Measurements from ENCODE around the gene HYCC2. TPM values are rescaled to one million over a fixed set of nuclear protein-coding genes. Genes with fewer than 3 reads are reported as not detected.
"Not testable (repeated sequence)": the region's sequence is repeated elsewhere in the genome, so short reads cannot be mapped to it uniquely, and the experiment has no call there.

Gene HYCC2
- total RNA-seq, 2 experiments from 2014 or later, result 27.3 to 27.8 TPM

DNA sequence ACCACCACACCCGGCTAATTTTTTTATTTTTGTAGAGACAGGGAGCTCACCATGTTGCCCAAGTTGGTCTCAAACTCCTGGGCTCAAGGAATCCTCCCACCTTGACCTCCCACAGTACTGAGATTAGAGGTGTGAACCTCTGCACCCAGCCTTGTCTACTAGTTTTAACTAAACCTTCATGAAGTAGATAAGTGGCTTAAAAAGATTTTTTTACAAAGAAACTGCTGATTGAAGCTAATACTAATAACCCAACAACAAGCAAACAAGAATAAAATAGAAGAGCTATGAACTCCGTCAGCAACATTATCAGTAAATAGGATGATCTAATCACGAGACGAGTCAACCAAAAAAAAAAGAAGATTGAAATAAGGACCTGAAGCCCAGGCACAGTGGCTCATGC lies 19.1 kb upstream of the HYCC2 start:
- CTCF ChIA-PET, result no interaction called here

DNA sequence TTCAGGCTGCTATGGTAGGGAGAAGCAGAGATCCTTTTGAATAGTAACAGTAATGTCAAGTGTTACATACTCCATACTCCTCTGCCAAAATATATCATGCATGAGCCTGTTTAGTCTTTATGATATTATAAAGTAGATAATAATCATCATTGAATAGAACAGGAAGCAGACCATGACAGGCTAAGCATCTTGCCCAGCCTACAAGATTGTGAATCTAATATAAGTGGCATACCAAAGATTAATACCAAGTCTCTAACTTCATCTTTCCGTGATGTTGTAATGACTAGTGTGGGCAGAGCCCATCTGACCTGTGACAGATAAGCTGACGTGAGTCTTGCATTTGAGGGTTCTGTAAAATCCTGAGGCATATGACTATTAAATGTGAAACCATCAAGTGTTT lies 13.4 kb upstream of the HYCC2 start:
- ChIA-PET CTCF (interaction anchor here (1.0 kb wide), 1 partner anchor 13 kb away, joined by 3 read pairs; the partner anchor contains the start of gene NDUFB3), POLR2A (no interaction called here)

More for the DNA sequence above, 19.1 kb upstream of the HYCC2 start:
- POLR2A ChIA-PET, result no interaction called here

DNA sequence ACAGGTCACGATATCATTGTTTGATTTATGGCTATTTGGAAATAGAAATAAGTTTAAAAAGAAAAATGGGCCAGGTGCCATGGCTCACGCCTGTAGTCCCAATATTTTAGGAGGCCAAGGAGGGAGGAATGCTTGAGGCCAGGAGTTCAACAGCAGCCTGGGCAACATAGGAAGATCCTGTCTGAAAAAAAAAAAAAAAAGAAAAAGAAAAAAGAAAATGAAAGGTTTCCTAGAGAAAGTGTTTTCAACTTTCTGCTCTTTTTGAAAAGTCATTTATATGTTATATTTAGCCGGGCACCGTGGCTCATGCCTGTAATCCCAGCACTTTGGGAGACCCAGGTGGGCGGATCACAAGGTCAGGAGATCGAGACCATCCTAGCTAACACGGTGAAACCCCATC lies 3.5 kb upstream of the HYCC2 start:
- CTCF ChIA-PET, result interaction anchor here (0.6 to 0.7 kb wide), 2 partner anchors 27 to 40 kb away, joined by 3 read pairs; no protein-coding TSS in a partner anchor

DNA sequence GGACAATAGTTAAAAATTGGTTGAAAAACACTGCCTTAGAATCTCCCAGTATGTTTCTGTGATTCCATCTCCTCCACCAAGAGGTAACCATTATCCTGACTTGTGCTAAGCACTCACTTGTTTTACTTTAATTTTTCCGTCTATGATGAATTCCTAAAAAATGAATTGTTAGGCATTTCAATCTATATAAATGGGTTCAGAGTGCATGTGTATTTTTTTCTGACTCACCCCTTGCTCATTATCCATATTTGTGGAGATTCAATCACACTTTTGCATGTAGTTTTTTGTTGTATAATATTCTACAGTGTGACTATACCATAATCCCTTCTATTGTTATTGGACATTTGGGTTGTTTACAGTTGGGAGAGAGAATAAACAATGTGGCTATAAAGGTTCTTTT lies 1.6 kb upstream of the HYCC2 start:
- ChIA-PET POLR2A (interaction anchor here (0.8 to 1.0 kb wide), 3 partner anchors 44 to 89 kb away, joined by 3 to 5 read pairs (median 3); no protein-coding TSS in a partner anchor), CTCF (no interaction called here)

More for the DNA sequence above, 3.5 kb upstream of the HYCC2 start:
- POLR2A ChIA-PET, result no interaction called here

DNA sequence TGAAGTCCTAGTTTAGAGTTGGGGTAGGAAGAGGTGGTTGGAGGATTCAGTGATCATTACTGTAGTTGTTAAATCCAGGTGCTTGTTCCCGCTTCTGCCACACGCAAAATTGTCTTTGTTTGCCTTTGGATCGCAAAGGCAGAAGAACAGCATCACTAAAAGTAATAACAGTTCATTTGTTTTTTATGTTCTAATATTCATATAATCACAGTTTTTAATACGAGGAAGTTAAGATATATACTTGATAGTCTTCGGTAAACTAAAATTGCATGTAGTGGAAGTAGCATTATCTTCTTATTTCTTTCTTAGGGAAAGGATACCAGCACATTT lies 695 bp upstream of the HYCC2 start:
- ChIA-PET CTCF (interaction anchor here (0.8 kb wide), 1 partner anchor 12 kb away, joined by 3 read pairs; no protein-coding TSS in a partner anchor), POLR2A (interaction anchor here (0.8 to 1.0 kb wide), 3 partner anchors 45 to 89 kb away, joined by 3 to 5 read pairs (median 3); no protein-coding TSS in a partner anchor)

DNA sequence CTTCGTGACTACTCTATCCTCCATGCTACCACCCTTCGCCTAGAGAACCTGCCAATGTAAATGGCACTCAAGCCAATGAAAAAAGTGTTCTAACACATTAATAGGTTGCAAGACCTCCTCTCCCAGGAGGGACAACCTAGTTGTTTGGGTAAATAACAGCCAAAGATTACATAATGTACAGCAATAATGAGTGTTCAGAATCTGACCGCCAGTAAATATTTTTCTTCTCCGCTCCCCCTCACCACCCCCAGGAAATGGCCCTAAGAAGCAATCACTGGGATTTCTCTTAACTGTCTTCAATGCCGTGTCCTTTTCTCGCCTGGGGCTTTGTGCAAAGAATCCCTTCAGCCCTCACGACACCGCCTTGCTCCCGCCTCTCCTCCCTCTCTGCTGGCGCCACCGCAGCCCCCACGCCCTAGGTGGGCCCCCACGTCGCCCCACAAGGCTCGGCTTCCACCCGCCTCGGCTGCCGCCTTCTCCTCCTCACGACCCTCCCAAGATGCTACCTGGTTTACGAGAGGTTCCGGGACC lies 458 bp downstream of the HYCC2 start:
- POLR2A ChIA-PET, result interaction anchor here (0.7 to 1.0 kb wide), 2 partner anchors 47 to 182 kb away, joined by 3 read pairs; partner anchors contain the start of genes NIF3L1 and PPIL3
- CTCF ChIA-PET, result interaction anchor here (0.6 to 2.6 kb wide), 5 partner anchors 46 to 161 kb away, joined by 3 to 10 read pairs (median 4); partner anchors contain the start of genes CASP10 and CFLAR

DNA sequence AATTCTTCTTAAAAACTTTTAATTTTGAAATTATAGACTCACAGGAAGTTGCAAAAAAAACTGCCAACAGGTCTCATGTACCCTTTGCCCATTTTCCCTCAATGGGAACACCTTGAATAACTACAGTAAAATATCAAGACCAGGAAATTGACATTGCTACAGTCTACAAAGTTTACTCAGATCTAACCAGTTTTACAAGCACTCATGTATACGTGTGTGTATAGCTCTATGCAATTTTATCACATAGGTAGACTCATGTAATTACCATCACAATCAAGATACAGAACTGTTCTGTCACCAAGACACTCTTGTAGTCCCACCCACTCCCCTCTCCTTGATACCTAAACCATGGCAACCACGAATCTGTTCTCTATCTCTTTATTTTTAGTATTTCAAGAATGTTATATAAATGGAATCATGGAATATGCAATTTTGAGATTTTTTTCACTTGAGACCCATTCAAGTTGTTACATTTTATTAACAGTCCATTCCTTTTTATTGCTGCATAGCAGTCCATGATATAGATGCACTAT lies 6.6 kb downstream of the HYCC2 start:
- CTCF ChIA-PET, result interaction anchor here (0.7 kb wide), 1 partner anchor 102 kb away, joined by 4 read pairs; no protein-coding TSS in a partner anchor
- POLR2A ChIA-PET, result no interaction called here

DNA sequence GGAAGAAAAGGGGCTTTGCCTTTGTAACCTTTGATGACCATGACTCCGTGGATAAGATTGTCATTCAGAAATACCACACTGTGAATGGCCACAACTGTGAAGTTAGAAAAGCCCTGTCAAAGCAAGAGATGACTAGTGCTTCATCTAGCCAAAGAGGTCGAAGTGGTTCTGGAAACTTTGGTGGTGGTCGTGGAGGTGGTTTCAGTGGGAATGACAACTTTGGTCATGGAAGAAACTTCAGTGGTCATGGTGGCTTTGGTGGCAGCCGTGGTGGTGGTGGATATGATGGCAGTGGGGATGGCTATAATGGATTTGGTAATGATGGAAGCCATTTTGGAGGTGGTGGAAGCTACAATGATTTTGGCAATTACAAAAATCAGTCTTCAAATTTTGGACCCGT lies 8.0 kb downstream of the HYCC2 start:
- CTCF ChIA-PET, result not testable (repeated sequence)

DNA sequence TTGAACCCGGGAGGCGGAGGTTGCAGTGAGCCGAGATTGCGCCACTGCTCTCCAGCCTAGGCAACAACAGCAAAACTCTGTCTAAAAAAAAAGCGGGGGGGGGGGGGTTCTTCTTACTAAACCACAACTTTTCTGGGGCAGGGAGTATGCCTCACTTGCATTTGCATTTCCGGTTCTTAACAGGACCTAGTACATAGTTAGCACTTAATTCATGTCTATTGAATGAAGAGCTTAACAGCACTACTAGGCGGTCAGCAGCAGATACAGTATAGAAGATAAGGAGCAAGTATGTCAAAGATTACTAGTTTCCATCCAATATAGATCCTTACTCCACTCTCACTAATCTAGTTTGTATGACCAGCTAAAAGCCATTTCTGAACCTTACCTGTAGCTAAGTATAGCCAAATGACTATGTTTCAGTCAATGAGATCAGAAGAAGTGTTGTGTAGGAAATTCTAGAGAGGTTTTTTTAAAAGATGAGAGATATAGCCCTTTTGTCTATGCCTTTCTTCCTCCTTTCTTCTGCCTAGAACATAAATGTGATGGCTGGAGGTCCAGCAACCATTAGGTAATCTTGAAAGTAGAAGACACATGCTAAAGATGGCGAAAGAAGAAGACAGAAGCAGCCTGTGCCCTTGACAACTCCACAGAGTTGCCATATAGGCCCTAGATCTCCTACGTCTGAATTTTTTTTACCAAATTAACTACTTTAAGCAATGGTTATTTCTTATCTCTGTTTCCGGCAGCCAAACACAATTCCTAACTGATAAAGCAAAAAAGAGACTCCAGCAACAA lies 11.3 kb downstream of the HYCC2 start:
- ChIA-PET POLR2A (interaction anchor here (0.8 kb wide), 1 partner anchor 10 kb away, joined by 10 read pairs; no protein-coding TSS in a partner anchor), CTCF (interaction anchor here (0.6 kb wide), 1 partner anchor 10 kb away, joined by 3 read pairs; no protein-coding TSS in a partner anchor)

More for the DNA sequence above, 8.0 kb downstream of the HYCC2 start:
- POLR2A ChIA-PET, result not testable (repeated sequence)

DNA sequence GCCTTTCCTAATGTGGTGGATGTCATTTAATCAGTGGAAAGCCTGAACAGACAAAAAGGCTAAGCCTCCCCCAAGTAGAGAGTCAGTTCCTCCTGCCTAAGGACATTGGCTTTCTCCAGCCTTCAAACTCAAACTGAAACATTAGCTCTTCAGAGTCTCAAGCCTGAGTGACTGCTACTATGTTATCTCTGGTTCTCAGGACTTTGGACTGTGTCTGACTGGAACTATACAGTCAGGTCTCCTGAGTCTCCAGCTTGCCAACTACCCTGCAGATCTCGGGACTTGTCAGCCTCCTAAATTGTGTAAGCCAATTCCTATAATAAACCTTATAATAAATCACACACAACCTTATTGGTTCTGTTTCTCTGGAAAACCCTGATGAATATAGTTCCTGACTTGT lies 12.6 kb downstream of the HYCC2 start:
- POLR2A ChIA-PET, result interaction anchor here (0.5 kb wide), 1 partner anchor 95 kb away, joined by 3 read pairs; the partner anchor contains the start of gene ORC2
- CTCF ChIA-PET, result interaction anchor here (0.7 kb wide), 1 partner anchor 96 kb away, joined by 3 read pairs; the partner anchor contains the start of gene ORC2

DNA sequence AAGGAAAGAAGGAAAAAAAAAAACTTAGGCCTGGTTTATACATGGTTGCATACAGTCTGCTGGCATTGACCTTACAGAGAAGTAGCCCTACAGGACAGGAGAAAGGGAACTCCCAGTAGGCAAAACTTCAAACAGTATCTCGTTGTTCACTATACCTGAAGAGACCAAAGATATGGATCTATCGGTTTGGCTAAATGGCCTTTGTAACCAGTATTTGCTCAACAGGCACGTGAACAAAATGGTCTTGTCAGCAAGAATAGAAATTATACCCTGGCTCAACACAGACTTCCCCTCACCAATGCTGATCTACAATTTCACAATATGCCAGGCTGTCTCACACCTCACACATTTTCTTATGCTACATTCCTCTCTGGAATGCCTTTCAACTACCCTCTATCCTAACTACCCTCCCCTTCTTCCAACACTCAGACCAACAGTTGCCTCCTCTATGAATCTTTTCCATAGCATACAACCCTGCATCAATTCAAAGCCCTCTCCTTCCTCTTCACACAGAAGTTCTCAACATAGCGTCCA lies 13.7 kb downstream of the HYCC2 start:
- ChIA-PET CTCF (no interaction called here), POLR2A (no interaction called here)

DNA sequence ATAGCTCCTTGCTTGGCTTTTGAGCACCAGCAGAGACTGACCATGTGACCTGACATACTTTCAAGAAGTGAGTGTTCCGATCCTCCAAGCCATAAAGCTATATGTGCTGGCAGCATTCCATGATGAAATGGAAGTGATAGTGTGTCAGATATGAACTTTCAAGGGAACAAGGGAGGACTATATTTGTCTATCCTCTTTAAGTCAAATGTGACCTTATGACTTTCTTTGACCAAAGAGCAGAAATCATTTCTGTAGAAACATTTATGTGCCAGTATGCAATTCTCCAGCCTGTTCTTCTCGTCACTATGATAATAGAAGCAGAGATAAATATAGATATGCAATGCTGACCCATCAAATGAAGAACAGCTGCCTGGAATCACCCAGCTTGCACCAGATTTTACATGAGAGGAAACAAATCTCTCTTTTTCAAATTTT lies 14.4 kb downstream of the HYCC2 start:
- POLR2A ChIA-PET, result no interaction called here
- CTCF ChIA-PET, result interaction anchor here (1.0 kb wide), 1 partner anchor 12 kb away, joined by 5 read pairs; no protein-coding TSS in a partner anchor

DNA sequence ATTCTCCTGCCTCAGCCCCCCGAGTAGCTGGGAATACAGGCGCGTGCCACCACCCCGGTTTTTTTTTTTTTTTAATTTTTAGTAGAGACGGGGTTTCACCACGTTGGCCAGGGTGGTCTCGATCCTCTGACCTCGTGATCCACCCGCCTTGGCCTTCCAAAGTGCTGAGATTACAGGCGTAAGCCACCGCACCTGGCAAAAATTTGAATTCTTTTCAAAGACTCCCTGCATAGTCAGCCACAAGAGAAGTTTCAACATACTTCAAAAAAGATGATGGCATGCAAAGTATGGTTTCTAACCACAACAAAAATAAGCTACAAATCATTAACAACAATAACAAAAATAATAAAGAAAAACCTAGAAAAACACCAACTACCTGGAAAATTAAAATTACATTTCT lies 22.0 kb downstream of the HYCC2 start:
- ChIA-PET CTCF (no interaction called here), POLR2A (no interaction called here)

DNA sequence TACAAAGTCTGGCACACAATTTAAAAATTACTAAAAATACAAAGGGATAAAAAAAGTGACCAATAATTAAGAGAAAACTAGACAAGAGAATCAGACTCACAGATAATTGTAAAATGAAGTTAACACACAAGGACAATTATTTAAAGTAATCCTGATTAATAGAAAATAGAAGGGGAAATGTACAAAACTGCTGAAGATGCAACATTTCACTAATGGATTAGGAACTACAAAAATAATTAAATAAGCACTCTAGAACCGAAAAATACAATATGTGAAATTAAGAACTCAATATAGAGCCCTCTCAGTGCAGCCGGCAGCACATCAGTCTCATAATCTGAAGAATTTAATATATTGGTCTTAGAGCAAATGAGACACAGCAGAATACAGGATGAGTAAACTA lies 24.6 kb downstream of the HYCC2 start:
- POLR2A ChIA-PET, result no interaction called here
- CTCF ChIA-PET, result no interaction called here

DNA sequence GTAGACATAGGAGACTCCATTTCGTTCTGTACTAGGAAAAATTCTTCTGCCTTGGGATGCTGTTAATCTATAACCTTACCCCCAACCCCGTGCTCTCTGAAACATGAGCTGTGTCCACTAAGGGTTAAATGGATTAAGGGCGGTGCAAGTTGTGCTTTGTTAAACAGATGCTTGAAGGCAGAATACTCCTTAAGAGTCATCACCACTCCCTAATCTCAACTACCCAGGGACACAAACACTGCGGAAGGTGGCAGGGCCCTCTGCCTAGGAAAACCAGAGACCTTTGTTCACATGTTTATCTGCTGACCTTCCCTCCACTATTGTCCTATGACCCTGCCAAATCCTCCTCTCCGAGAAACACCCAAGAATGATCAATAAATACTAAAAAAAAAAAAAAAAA lies 28.4 kb downstream of the HYCC2 start:
- POLR2A ChIA-PET, CTCF ChIA-PET: not testable (repeated sequence)

DNA sequence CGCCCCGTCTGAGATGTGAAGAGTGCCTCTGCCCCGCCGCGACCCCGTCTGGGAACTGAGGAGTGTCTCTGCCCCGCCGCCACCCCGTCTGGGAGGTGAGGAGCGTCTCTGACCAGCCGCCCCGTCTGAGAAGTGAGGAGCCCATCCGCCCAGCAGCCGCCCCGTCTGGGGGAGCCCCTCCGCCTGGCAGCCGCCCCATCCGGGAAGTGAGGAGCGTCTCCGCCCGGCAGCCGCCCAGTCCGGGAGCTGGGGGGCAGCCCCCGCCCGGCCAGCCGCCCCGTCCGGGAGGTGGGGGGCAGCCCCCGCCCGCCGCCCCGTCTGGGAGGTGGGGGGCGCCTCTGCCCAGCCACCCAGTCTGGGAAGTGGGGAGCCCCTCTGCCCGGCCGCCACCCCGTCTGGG lies 29.0 kb downstream of the HYCC2 start:
- CTCF ChIA-PET, result interaction anchor here (0.7 kb wide), 1 partner anchor 84 kb away, joined by 3 read pairs; no protein-coding TSS in a partner anchor
- POLR2A ChIA-PET, result not testable (repeated sequence)

DNA sequence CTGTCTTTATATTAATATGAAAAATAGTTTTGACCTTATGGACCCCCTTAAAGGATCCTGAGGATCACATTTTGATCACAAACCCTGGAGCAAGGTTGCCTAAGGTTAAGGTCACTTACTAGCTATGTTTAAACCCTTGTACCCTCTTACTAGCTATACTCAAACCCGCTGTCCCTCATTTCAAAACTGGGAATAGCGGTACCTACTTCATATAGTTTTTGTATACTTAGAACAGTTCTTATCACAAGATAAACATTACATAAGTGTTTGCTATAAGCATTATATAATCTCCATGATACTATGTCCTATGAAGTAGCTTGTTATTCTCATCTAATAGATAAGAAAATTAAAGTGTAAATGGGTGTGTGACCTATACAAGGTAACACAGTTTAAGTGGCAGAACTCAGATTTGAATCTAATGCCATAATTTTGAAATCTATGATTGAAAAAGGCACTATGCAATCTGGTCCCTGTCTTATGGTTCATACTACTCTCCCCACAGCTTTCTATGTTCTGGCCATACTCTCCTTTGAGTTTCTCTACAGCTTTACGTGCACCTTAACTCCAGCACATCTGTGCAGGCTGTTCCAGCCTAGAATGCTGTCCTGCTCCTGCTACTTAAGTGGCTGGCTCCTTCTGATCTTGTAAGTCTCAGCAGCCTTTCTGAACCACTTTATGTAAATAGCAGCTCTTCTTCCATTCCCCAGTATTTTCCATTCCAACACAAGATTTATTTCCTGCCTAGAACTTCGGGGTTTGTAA lies 30.4 kb downstream of the HYCC2 start:
- CTCF ChIA-PET, result no interaction called here
- POLR2A ChIA-PET, result no interaction called here

DNA sequence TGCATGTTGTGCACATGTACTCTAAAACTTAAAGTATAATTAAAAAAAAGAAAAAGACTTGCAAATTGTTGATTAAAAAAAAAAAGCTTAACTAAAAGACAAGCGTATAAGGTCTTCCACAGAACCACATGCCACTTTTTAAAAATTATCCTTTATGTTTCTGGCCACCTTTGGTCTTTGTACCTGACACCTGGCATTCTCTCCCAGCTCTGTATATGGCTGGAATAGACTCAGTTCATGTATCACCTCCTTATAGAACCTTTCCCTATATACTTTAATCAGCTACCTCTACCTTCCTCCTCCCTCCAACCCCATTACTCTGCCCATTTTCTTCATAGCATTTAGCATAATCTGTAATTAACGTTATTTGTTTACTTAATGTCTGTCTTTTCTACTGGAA lies 32.6 kb downstream of the HYCC2 start:
- ChIA-PET CTCF (no interaction called here), POLR2A (no interaction called here)

DNA sequence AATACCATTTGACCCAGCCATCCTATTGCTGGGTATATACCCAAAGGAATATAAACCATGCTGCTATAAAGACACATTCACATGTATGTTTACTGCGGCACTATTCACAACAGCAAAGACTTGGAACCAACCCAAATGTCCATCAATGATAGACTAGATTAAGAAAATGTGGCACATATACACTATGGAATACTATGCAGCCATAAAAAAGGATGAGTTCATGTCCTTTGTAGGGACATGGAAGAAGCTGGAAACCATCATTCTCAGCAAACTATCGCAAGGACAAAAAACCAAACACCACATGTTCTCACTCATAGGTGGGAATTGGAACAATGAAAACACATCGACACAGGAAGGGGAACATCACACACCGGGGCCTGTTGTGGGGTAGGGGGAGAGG lies 33.1 kb downstream of the HYCC2 start:
- POLR2A ChIA-PET, CTCF ChIA-PET: not testable (repeated sequence)
